Measurements from ENCODE around the gene EEF1AKMT3. TPM values are rescaled to one million over a fixed set of nuclear protein-coding genes. Genes with fewer than 3 reads are reported as not detected.

The EEF1AKMT3 gene
- total RNA-seq, 1 donor from 2014 or later = 4.2 TPM

- peaks cover 0 to 2% (median 0%) of the 10 kb centered on the region in 3 donors for H3K36me3 ChIP-seq (ENCODE audit: control insufficient read depth in 3 of 3, insufficient read depth in 3 of 3, low read length in 3 of 3)
- no peak overlapping the region for H3K27ac ChIP-seq (ENCODE audit: low read depth, low read length)
- no peak overlapping the region for H3K4me3 ChIP-seq (ENCODE audit: low read length in 3 of 3)
- H3K9ac ChIP-seq (ENCODE audit: low read depth in 1 of 3, low read length in 3 of 3) = peak overlapping the region in 1 of 3 donors; percentile 10
- no peaks in the 10 kb centered on the region for H3K9me3 ChIP-seq (ENCODE audit: control insufficient read depth in 3 of 3, low read length in 3 of 3)
- H3K4me1 ChIP-seq (ENCODE audit: control insufficient read depth in 3 of 3, insufficient read depth in 3 of 3, low read length in 3 of 3) = peaks cover 18 to 27% (median 23%) of the 10 kb centered on the region in 3 donors
- peaks cover 41 to 76% (median 59%) of the 10 kb centered on the region in 3 donors for H3K27me3 ChIP-seq (ENCODE audit: control insufficient read depth in 3 of 3, insufficient read depth in 3 of 3, low read length in 3 of 3)
Observed at GRCh38 chr12:57734591-57734990, 37.8 kb upstream of the EEF1AKMT3 start.

GRCh38 chr12:57735198-57735855 is 37.1 kb upstream of the EEF1AKMT3 start:
- Histone ChIP-seq H3K4me3 (ENCODE audit: low read length in 3 of 3) (peak overlapping the region; percentile 19 to 43 (median 41)), H3K27me3 (ENCODE audit: control insufficient read depth in 3 of 3, insufficient read depth in 3 of 3, low read length in 3 of 3) (peaks cover 42 to 82% (median 58%) of the 10 kb centered on the region in 3 donors), H3K36me3 (ENCODE audit: control insufficient read depth in 3 of 3, insufficient read depth in 3 of 3, low read length in 3 of 3) (peaks cover 0 to 2% (median 0%) of the 10 kb centered on the region in 3 donors), H3K4me1 (ENCODE audit: control insufficient read depth in 3 of 3, insufficient read depth in 3 of 3, low read length in 3 of 3) (peaks cover 18 to 27% (median 23%) of the 10 kb centered on the region in 3 donors), H3K9me3 (ENCODE audit: control insufficient read depth in 3 of 3, low read length in 3 of 3) (no peaks in the 10 kb centered on the region), H3K27ac (ENCODE audit: low read depth, low read length) (no peak overlapping the region), H3K9ac (ENCODE audit: low read depth in 1 of 3, low read length in 3 of 3) (peak overlapping the region in 1 of 3 donors; percentile 40)

DNA sequence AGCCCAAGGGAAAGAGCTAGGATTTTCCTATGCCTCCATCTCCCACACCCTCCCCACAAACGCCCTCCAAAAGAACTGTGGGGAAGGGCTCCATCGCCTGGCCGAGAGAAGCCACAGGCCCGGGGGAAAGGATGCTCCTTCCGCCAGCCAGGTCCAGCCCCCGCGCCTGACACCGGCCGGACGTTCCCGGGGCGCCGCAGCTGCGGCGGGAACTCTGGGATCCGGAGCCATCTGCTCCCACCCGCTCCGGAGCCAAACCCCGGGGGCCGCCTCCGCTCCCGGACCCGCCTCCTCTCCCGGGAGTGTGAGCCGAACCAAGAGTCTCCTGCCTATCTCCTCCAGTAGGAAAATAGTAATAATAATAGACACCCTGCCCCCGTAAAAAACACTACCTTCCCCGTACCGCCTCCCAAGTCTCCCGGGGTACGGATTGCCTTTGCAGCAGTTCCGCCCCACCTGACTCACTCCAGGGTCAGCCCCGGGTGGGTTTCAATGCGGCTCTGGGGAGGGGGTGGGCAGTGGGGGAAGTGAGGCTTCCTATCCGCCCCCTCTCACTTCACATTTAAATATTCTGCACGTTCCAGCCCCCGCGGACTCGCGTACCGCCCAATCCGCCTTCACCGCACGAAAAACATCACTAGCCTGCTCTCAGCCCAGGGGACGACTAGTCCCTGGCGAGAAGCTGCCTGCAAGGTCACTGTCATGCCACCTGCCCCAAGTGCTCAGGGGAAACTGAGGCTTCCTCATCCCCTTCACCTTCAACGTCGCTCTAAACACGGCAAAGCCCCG is 36.3 kb upstream of the EEF1AKMT3 start:
- Histone ChIP-seq H3K4me3 (ENCODE audit: low read length in 3 of 3) (peak overlapping the region; percentile 19 to 45 (median 43)), H3K4me1 (ENCODE audit: control insufficient read depth in 3 of 3, insufficient read depth in 3 of 3, low read length in 3 of 3) (peaks cover 18 to 33% (median 23%) of the 10 kb centered on the region in 3 donors), H3K27me3 (ENCODE audit: control insufficient read depth in 3 of 3, insufficient read depth in 3 of 3, low read length in 3 of 3) (peaks cover 41 to 84% (median 61%) of the 10 kb centered on the region in 3 donors), H3K36me3 (ENCODE audit: control insufficient read depth in 3 of 3, insufficient read depth in 3 of 3, low read length in 3 of 3) (no peaks in the 10 kb centered on the region), H3K9ac (ENCODE audit: low read depth in 1 of 3, low read length in 3 of 3) (peak overlapping the region in 1 of 3 donors; percentile 72), H3K27ac (ENCODE audit: low read depth, low read length) (peak overlapping the region; percentile 10), H3K9me3 (ENCODE audit: control insufficient read depth in 3 of 3, low read length in 3 of 3) (no peaks in the 10 kb centered on the region)

- peak overlapping the region; percentile 10 for H3K27ac ChIP-seq (ENCODE audit: low read depth, low read length)
- H3K9me3 ChIP-seq (ENCODE audit: control insufficient read depth in 3 of 3, low read length in 3 of 3) = no peaks in the 10 kb centered on the region
- no peaks in the 10 kb centered on the region for H3K36me3 ChIP-seq (ENCODE audit: control insufficient read depth in 3 of 3, insufficient read depth in 3 of 3, low read length in 3 of 3)
- H3K4me3 ChIP-seq (ENCODE audit: low read length in 3 of 3) = peak overlapping the region; percentile 24 to 45 (median 40)
- peaks cover 18 to 34% (median 23%) of the 10 kb centered on the region in 3 donors for H3K4me1 ChIP-seq (ENCODE audit: control insufficient read depth in 3 of 3, insufficient read depth in 3 of 3, low read length in 3 of 3)
- H3K27me3 ChIP-seq (ENCODE audit: control insufficient read depth in 3 of 3, insufficient read depth in 3 of 3, low read length in 3 of 3) = peaks cover 41 to 82% (median 62%) of the 10 kb centered on the region in 3 donors
- H3K9ac ChIP-seq (ENCODE audit: low read depth in 1 of 3, low read length in 3 of 3) = peak overlapping the region in 1 of 3 donors; percentile 72
Observed at GRCh38 chr12:57736741-57737466, 35.5 kb upstream of the EEF1AKMT3 start.

DNA sequence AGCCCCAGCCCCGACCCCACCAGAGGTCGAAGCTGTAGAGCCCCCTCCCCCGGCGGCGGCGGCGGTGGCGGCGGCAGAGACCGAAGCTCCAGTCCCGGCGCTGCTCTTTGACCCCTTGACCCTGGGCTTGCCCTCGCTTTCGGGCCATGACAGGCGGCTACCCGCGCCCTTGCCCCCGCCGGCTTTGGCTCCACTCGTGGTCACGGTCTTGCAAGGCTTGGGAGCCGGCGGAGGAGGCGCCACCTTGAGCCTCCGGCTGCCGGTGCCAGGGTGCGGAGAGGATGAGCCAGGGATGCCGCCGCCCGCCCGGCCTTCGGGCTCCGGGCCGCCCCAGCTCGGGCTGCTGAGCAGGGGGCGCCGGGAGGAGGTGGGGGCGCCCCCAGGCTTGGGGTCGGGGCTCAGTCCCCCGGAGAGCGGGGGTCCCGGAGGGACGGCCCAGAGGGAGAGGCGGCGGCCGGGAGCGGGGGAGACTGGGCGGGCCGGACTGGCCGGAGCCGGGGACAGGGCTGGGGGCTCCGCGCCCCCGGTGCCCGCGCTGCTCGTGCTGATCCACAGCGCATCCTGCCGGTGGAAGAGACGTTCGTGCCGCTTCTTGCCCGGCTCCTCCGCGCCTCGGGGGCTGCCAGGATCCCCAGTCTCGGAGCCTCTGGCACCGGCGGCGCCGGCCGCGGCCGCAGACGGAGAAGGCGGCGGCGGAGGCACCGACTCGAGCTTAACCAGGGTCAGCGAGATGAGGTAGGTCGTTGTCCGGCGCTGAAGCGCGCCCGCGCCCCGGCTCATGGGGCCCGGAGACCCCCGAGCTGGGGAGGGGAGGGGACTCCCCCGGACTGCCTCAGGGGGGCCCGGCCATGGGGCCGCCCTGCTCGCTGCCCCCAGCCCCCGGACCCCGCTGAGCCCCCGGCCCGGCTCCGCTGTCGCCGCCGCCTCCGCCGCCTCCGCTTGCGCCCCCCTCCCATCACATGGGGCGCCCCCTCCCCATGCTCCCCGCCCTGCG is 34.6 kb upstream of the EEF1AKMT3 start:
- no peak overlapping the region for H3K27ac ChIP-seq (ENCODE audit: low read depth, low read length)
- peak overlapping the region in 1 of 3 donors; percentile 72 for H3K9ac ChIP-seq (ENCODE audit: low read depth in 1 of 3, low read length in 3 of 3)

DNA sequence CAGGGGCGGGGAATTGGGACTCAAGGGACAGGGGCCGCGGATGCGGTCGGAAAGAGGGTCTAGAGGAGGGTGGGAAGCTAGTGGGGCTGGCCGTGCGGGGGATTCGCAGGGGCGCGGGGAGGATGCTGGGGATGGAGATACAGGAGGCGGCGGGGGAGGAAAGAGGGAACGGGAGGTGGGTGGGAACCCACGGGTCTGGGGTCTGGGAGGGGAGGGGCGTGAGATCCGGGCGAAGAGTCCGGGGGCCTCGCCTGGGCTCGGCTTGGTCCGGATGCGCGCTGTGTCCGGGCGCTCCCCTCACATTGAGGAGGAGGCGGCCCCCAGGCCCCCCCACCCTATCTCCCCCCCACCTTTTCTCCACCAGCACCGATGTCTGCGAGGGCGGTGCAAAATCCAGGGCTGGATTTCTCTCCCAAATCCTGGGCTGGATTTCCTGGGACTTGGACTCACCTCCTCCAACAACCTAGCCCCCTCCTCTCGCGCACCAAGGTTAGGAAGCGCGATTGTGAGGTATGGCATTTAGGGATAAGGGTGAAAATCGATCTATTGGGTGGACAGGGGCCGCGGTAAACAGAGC is 33.7 kb upstream of the EEF1AKMT3 start, which contains the start of gene AGAP2:
Gene AGAP2, minus strand, starts transcription at position 82 of the 577 bp plus-strand sequence. CDS start 496 bp downstream, outside the sequence.
- peaks cover 18 to 34% (median 23%) of the 10 kb centered on the region in 3 donors for H3K4me1 ChIP-seq (ENCODE audit: control insufficient read depth in 3 of 3, insufficient read depth in 3 of 3, low read length in 3 of 3)
- H3K27me3 ChIP-seq (ENCODE audit: control insufficient read depth in 3 of 3, insufficient read depth in 3 of 3, low read length in 3 of 3) = peaks cover 41 to 68% (median 61%) of the 10 kb centered on the region in 3 donors
- H3K27ac ChIP-seq (ENCODE audit: low read depth, low read length) = peak within 1 kb of the TSS; percentile 36
- H3K4me3 ChIP-seq (ENCODE audit: low read length in 3 of 3) = peak within 1 kb of the TSS in 2 of 3 donors; percentile 40 to 54
- peak within 1 kb of the TSS in 1 of 3 donors; percentile 72 for H3K9ac ChIP-seq (ENCODE audit: low read depth in 1 of 3, low read length in 3 of 3)
- H3K9me3 ChIP-seq (ENCODE audit: control insufficient read depth in 3 of 3, low read length in 3 of 3) = no peaks in the 10 kb centered on the region
- no peaks in the 10 kb centered on the region for H3K36me3 ChIP-seq (ENCODE audit: control insufficient read depth in 3 of 3, insufficient read depth in 3 of 3, low read length in 3 of 3)

More for the DNA sequence above, 34.6 kb upstream of the EEF1AKMT3 start:
- no peaks in the 10 kb centered on the region for H3K36me3 ChIP-seq (ENCODE audit: control insufficient read depth in 3 of 3, insufficient read depth in 3 of 3, low read length in 3 of 3)
- peaks cover 41 to 76% (median 61%) of the 10 kb centered on the region in 3 donors for H3K27me3 ChIP-seq (ENCODE audit: control insufficient read depth in 3 of 3, insufficient read depth in 3 of 3, low read length in 3 of 3)
- H3K9me3 ChIP-seq (ENCODE audit: control insufficient read depth in 3 of 3, low read length in 3 of 3) = no peaks in the 10 kb centered on the region
- peaks cover 18 to 34% (median 23%) of the 10 kb centered on the region in 3 donors for H3K4me1 ChIP-seq (ENCODE audit: control insufficient read depth in 3 of 3, insufficient read depth in 3 of 3, low read length in 3 of 3)
- peak overlapping the region in 2 of 3 donors; percentile 40 to 54 for H3K4me3 ChIP-seq (ENCODE audit: low read length in 3 of 3)

DNA sequence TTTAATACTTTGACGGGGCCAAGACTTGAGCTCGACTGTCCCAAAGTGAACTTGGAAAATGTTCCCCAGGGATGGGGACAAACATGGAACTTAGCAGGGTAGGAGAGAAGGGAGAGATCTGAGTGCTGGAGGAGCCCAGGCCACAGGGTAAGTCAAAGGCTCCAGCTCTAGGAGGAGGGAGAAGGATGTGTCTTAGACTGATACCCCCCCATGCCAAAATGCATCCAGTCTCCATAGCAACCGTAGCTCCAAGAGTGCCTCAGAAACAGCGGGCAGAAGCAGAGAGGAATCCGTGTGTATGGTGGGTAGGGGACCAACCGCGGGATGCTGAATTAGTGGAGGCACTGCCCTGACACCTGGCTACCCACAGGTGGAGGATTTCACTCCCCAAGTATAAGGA is 33.0 kb upstream of the EEF1AKMT3 start:
- Histone ChIP-seq H3K4me1 (ENCODE audit: control insufficient read depth in 3 of 3, insufficient read depth in 3 of 3, low read length in 3 of 3) (peaks cover 22 to 39% (median 26%) of the 10 kb centered on the region in 3 donors), H3K4me3 (ENCODE audit: low read length in 3 of 3) (no peak overlapping the region), H3K27me3 (ENCODE audit: control insufficient read depth in 3 of 3, insufficient read depth in 3 of 3, low read length in 3 of 3) (peaks cover 41 to 61% (median 58%) of the 10 kb centered on the region in 3 donors)

DNA sequence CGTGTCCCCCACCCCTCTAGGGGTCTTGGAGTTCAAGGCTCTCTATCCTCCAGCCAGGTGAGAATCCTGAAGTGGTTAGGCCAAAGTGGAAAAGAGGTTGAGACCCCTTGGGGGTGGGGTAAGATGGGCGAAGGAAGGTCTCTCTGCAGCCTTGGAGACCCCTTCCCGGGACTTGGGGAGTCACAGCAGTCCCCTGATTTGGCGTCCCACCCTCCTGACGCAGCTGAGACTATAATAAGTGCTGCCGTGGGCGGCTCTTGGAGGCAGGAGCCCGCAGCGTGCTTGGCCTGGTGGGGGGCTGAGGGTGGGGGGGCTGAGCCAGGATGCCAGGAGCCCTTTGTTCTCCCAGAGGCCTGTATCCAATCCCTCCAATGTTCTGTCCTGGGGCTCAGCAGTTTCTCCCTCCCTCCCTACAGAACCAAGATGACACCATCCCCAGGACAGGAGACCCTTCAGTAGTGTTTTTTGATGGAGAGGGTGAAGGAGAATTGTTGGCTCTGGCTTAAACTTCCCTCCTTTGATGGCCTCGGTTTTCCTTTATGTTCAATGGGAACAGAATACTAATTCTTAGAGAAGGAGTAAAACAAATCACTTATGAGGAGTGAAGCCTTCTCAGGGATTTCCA is 32.4 kb upstream of the EEF1AKMT3 start:
- Histone ChIP-seq H3K27ac (ENCODE audit: low read depth, low read length) (no peak overlapping the region), H3K4me1 (ENCODE audit: control insufficient read depth in 3 of 3, insufficient read depth in 3 of 3, low read length in 3 of 3) (peaks cover 21 to 36% (median 27%) of the 10 kb centered on the region in 3 donors), H3K9me3 (ENCODE audit: control insufficient read depth in 3 of 3, low read length in 3 of 3) (no peaks in the 10 kb centered on the region), H3K27me3 (ENCODE audit: control insufficient read depth in 3 of 3, insufficient read depth in 3 of 3, low read length in 3 of 3) (peaks cover 41 to 55% (median 52%) of the 10 kb centered on the region in 3 donors), H3K4me3 (ENCODE audit: low read length in 3 of 3) (no peak overlapping the region), H3K9ac (ENCODE audit: low read depth in 1 of 3, low read length in 3 of 3) (peak overlapping the region in 1 of 3 donors; percentile 45), H3K36me3 (ENCODE audit: control insufficient read depth in 3 of 3, insufficient read depth in 3 of 3, low read length in 3 of 3) (no peaks in the 10 kb centered on the region)

More for the DNA sequence above, 33.0 kb upstream of the EEF1AKMT3 start:
- Histone ChIP-seq H3K9me3 (ENCODE audit: control insufficient read depth in 3 of 3, low read length in 3 of 3) (no peaks in the 10 kb centered on the region), H3K36me3 (ENCODE audit: control insufficient read depth in 3 of 3, insufficient read depth in 3 of 3, low read length in 3 of 3) (no peaks in the 10 kb centered on the region), H3K9ac (ENCODE audit: low read depth in 1 of 3, low read length in 3 of 3) (peak overlapping the region in 1 of 3 donors; percentile 45), H3K27ac (ENCODE audit: low read depth, low read length) (peak overlapping the region; percentile 36)
